Measurements from ENCODE around the gene TRIO. TPM values are rescaled to one million over a fixed set of nuclear protein-coding genes. Genes with fewer than 3 reads are reported as not detected.

Gene TRIO
- polyA plus RNA-seq, 1 of the 3 experiments (the other 2 are of a cell fraction): 229 TPM

GRCh38 chr5:14283139-14283538, 140.0 kb downstream of the TRIO start:
- H3K4me1 ChIP-seq (ENCODE audit: control insufficient read depth in 1 of 2, insufficient read depth in 2 of 2, low read depth in 1 of 2, low read length in 1 of 2): peaks cover 2 to 4% of the 10 kb centered on the region in 2 experiments; a peak in 2 of 4 replicates
- H3F3A ChIP-seq (replicated peaks; ENCODE audit: insufficient read depth): no peaks in the 10 kb centered on the region
- no peak overlapping the region for H3K4me3 ChIP-seq (ENCODE audit: low read depth in 2 of 2, low read length in 1 of 2)
- H3K27ac ChIP-seq (ENCODE audit: low read depth in 2 of 2, low read length in 1 of 2): no peak overlapping the region
- H3K27me3 ChIP-seq (ENCODE audit: insufficient read depth): no peaks in the 10 kb centered on the region
- H3K79me2 ChIP-seq (ENCODE audit: insufficient read depth): peaks cover 100% of the 10 kb centered on the region
- H3K4me2 ChIP-seq: no peak overlapping the region
- no peak for DNase-seq
- ChIA-PET POLR2A (no interaction called here), CTCF (interaction anchor here (5.9 kb wide), 1 partner anchor 13 kb away, joined by 39 read pairs; no protein-coding TSS in a partner anchor)
- 90% methylated on average over 4 of the region's 4 CpGs for WGBS (ENCODE audit: low lambda C conversion rate)
- H3K36me3 ChIP-seq (replicated peaks in 1 of 2; ENCODE audit: control insufficient read depth in 1 of 2, insufficient read depth in 2 of 2, low read length in 1 of 2): peaks cover 38 to 75% of the 10 kb centered on the region in 2 experiments
- TF ChIP-seq RCOR1 (IDR thresholded peaks at IDR 0.05; ENCODE audit: low read length) (no peak), USF2 (IDR thresholded peaks at IDR 0.05; ENCODE audit: borderline replicate concordance, low read depth, low read length) (no peak), FOXM1 (IDR thresholded peaks at IDR 0.05; ENCODE audit: low read depth) (no peak), GABPA (IDR thresholded peaks at IDR 0.05; ENCODE audit: low read depth) (no peak), YY1 (IDR thresholded peaks at IDR 0.05; ENCODE audit: low read depth) (no peak)
- TF ChIP-seq, protein P1, sequence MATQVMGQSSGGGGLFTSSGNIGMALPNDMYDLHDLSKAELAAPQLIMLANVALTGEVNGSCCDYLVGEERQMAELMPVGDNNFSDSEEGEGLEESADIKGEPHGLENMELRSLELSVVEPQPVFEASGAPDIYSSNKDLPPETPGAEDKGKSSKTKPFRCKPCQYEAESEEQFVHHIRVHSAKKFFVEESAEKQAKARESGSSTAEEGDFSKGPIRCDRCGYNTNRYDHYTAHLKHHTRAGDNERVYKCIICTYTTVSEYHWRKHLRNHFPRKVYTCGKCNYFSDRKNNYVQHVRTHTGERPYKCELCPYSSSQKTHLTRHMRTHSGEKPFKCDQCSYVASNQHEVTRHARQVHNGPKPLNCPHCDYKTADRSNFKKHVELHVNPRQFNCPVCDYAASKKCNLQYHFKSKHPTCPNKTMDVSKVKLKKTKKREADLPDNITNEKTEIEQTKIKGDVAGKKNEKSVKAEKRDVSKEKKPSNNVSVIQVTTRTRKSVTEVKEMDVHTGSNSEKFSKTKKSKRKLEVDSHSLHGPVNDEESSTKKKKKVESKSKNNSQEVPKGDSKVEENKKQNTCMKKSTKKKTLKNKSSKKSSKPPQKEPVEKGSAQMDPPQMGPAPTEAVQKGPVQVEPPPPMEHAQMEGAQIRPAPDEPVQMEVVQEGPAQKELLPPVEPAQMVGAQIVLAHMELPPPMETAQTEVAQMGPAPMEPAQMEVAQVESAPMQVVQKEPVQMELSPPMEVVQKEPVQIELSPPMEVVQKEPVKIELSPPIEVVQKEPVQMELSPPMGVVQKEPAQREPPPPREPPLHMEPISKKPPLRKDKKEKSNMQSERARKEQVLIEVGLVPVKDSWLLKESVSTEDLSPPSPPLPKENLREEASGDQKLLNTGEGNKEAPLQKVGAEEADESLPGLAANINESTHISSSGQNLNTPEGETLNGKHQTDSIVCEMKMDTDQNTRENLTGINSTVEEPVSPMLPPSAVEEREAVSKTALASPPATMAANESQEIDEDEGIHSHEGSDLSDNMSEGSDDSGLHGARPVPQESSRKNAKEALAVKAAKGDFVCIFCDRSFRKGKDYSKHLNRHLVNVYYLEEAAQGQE (IDR thresholded peaks at IDR 0.05; ENCODE audit: low read depth, low read length): no peak
- no peak overlapping the region for H3K9ac ChIP-seq
- H3K9me2 ChIP-seq: no peaks in the 10 kb centered on the region
- H3K9me3 ChIP-seq: no peaks in the 10 kb centered on the region
- H4K20me1 ChIP-seq (ENCODE audit: insufficient read depth): peaks cover 68% of the 10 kb centered on the region
- no peak overlapping the region for H2AFZ ChIP-seq (ENCODE audit: low read depth)

GRCh38 chr5:14284392-14285148, 141.4 kb downstream of the TRIO start:
- H4K20me1 ChIP-seq (ENCODE audit: insufficient read depth): peaks cover 56% of the 10 kb centered on the region
- no peaks in the 10 kb centered on the region for H3F3A ChIP-seq (replicated peaks; ENCODE audit: insufficient read depth)
- peaks cover 98% of the 10 kb centered on the region for H3K79me2 ChIP-seq (ENCODE audit: insufficient read depth)
- H3K4me2 ChIP-seq: no peak overlapping the region
- no peak overlapping the region for H3K9ac ChIP-seq
- peaks cover 0 to 2% of the 10 kb centered on the region in 2 experiments; a peak in 1 of 4 replicates for H3K4me1 ChIP-seq (ENCODE audit: control insufficient read depth in 1 of 2, insufficient read depth in 2 of 2, low read depth in 1 of 2, low read length in 1 of 2)
- H3K36me3 ChIP-seq (replicated peaks in 1 of 2; ENCODE audit: control insufficient read depth in 1 of 2, insufficient read depth in 2 of 2, low read length in 1 of 2): peaks cover 38 to 75% of the 10 kb centered on the region in 2 experiments
- no peaks in the 10 kb centered on the region for H3K27me3 ChIP-seq (ENCODE audit: insufficient read depth)
- ChIA-PET POLR2A (no interaction called here), CTCF (interaction anchor here (0.6 to 2.7 kb wide), 3 partner anchors 14 to 177 kb away, joined by 3 to 11 read pairs (median 3); no protein-coding TSS in a partner anchor)
- H3K27ac ChIP-seq (ENCODE audit: low read depth in 2 of 2, low read length in 1 of 2): no peak overlapping the region
- no peaks in the 10 kb centered on the region for H3K9me3 ChIP-seq
- H2AFZ ChIP-seq (ENCODE audit: low read depth): no peak overlapping the region
- TF ChIP-seq FOXJ3 (CRISPR knock-in tag; IDR thresholded peaks at IDR 0.05): no peak
- TF ChIP-seq IRF3 (IDR thresholded peaks at IDR 0.05; ENCODE audit: low read depth, low read length): no peak
- TF ChIP-seq, protein P2, sequence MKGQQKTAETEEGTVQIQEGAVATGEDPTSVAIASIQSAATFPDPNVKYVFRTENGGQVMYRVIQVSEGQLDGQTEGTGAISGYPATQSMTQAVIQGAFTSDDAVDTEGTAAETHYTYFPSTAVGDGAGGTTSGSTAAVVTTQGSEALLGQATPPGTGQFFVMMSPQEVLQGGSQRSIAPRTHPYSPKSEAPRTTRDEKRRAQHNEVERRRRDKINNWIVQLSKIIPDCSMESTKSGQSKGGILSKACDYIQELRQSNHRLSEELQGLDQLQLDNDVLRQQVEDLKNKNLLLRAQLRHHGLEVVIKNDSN (IDR thresholded peaks at IDR 0.05; ENCODE audit: borderline replicate concordance, low read depth): no peak
- TF ChIP-seq CHD2 (IDR thresholded peaks at IDR 0.05; ENCODE audit: low read length, partially characterized antibody): no peak
- no peak for TF ChIP-seq RCOR1 (IDR thresholded peaks at IDR 0.05; ENCODE audit: low read length)
- DNase-seq: no peak
- no peak overlapping the region for H3K4me3 ChIP-seq (ENCODE audit: low read depth in 2 of 2, low read length in 1 of 2)
- no peaks in the 10 kb centered on the region for H3K9me2 ChIP-seq
- 96% methylated on average over 12 of the region's 12 CpGs for WGBS (ENCODE audit: low lambda C conversion rate)
